NCI-H446 (cell line): ENCODE measurements around the gene MRPL11.
A peak's percentile ranks its signal among the peaks of the same experiment; 100 is the strongest.
"Not testable (repeated sequence)": the region's sequence is repeated elsewhere in the genome, so short reads cannot be mapped to it uniquely, and the experiment has no call there.

Source experiments
- DNase-seq, 2 experiments: peaks; one replicate each; lab custom pipeline; 2025; lab: John Stamatoyannopoulos, UW

The MRPL11 gene

DNA sequence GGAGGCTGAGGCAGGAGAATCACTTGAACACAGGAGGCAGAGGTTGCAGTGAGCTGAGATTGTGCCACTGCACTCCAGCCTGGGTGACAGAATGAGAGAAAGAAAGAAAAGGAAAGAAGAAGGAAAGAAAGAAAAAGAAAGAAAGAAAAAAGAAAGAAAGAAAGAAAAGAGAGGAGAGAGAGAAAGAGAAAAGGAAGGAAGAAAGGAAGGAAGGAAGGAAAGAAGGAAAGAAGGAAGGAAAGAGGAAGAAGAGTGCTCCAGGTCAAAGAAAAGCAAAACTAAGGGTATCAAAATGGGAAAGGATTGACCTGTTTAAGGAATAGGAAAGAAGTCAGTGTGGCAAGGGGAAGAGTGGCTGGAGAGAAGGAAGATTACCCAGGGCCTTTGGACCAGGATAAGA is 7.4 kb downstream of the MRPL11 start:
- not testable (repeated sequence) for DNase-seq

DNA sequence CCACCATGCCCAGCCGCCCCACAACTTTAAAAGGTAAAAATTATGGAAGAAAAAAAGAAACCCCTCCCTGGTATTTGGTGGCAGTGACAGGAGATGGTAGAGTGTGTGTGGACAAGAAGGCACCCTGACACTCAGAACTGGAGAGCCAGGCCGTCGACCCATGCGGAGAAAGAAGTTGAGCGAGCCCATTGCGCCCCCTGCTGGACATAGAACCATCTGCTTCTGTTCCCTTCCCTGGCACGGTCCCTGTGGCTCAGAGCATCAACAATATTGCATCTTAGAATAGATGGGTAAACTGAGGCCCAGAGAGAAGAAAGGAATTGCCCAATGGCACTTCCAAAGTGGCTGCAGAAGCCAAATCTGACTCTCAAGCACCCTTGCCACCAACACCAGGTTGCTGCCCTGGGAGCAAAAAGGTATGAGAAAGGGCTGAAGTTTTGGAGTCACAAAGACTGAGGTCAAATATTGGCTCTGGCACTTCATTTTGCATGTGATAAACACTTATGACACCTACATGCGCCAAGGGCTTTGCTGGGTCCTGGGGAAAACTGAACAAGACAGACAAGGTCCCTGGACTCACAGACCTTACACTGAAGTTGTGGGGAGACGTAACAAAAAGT is 8.6 kb downstream of the MRPL11 start:
- peak; percentile 33 to 88 for DNase-seq

DNA sequence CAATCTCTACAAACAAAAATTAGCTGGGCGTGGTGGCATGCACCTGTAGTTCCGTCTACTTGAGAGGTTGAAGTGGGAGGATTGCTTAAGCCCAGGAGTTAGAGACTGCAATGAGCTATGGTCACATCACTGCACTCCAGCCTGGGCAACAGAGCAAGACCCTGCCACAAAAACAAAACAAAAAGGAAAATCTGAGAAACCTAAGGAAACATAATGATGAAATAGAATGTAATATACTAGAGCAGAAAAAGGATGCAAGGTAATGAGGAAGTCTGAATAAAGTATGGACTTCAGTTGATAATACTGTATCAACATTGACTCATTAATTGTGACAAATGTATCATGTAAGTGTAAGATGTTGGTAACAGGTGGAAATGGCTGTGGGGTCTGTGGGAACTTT is 9.7 kb downstream of the MRPL11 start:
- DNase-seq: no peak

DNA sequence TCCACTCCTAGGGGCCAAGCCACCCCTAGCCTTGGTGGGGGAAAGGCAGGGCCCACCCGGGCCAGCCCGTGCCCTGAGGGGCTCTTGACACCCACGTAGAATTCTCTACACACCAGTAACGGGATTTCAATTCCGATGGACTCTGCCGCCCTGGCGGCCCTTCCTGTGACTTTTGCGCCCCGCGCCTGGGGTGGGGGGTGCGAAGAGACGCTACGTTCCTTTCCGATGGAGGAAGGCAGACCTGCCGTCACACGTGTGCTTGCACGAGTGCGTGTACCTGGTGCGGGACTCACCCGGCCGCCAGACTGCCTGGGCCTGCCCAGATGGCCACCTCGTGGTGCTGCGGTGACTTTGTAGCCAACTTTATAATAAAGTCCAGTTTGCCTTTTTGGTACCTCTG is 12.3 kb downstream of the MRPL11 start:
- no peak for DNase-seq

DNA sequence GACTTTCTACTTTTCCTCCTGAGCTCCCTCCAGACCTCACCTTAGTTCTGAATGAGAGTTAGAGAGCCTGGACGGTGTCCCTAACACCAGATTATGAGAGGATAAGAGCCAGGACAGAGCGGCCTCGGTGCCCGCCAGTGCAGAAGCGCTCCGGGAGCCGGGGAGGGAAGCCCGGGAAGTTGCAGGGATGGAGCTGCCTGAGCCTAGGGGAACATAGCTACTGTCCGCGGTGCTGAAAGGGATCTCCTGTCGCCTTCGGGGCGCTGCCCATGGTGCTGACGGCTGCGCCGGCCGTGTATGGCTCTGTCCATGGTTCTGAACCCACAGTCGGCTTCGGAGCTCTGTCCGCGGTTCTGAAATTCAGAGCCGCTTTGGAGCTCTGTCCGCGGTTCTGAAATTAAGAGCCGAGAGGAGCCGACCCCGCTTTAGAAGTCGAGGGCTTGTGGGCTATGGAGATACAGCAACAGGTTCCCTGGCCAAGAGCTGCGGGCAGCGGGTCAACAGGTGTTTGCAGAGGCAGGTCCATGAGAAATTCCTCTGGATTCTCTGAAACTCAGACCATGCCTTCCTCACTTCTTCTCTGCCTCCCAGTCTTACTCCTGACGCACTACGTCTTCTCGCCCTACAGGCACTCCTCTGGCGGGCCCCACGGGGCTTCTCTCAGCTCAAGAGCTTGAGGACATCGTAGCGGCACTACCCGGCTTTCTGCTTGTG is 17.0 kb downstream of the MRPL11 start:
- no peak for DNase-seq

DNA sequence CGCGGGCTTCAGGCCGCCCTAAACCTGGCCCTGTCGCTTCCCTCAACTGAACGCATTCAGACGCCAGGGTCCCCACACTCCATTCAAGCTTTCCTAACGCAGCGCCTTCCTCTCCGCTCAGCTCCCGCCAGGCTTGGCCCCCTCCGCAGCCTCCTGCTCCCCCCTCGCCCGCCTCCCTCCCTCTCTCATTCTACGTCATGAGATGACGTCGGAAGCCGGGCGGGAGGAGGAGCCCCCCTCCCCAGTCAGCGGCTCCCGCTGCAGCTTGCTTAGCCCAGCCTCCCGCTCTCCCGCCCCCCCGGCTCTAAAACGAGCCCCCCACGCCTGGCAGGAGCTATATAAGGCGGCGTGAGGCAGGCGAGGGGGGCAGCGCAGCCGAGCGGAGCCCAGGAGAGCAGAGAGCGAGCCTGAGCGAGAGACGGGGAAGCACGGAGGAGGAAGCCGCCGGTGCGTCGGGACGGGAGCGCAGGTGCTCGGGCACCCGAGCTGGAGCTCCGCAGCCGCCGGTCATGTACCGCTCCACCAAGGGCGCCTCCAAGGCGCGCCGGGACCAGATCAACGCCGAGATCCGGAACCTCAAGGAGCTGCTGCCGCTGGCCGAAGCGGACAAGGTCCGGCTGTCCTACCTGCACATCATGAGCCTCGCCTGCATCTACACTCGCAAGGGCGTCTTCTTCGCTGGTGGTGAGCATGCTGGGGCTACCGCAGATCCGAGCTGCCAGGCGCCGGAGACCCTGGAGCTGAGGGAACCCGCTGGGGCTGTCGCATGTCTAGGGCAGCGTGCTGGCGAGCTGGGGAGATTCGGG is 17.8 kb downstream of the MRPL11 start, which contains the start of gene NPAS4:
NPAS4 (plus strand) TSS at position 365 of the 806 bp plus-strand sequence; CDS start at position 510, 145 bp downstream.
- no peak for DNase-seq

DNA sequence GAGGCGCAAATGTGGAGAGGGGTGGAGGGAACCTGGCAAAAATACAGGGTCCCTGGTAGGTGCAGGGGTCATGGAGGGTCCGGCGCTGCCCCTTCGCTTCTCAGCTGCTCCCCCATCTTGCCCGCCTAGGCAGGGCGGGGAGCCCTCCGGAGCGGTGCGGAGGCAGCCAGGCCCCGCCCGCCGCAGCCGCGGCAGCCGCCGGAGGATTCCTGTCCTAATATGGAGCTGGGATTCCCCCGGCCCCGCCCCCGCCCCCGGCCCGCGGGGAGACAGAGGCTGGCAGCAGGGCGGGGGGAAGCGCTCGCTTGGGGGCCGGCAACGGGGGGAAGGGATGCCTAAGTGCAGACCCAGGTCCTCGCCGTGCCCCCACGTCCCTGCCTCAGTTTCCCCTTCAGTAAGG is 18.8 kb downstream of the MRPL11 start:
- DNase-seq: no peak

DNA sequence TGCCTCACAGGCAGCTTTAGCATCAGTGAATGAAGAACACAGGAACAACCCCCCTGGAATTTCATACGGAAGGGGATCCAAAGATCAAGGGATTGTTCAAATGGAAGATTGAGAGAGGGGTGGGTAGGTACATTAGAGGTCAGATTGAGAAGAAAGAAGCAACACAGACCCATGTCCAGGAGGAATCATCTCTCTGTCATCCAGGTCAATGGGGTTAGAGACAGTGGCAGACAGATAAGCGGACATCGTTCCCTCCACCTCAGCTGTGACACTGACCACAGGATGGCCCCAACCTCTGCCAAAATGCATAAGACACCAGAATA is 19.7 kb downstream of the MRPL11 start:
- no peak for DNase-seq

DNA sequence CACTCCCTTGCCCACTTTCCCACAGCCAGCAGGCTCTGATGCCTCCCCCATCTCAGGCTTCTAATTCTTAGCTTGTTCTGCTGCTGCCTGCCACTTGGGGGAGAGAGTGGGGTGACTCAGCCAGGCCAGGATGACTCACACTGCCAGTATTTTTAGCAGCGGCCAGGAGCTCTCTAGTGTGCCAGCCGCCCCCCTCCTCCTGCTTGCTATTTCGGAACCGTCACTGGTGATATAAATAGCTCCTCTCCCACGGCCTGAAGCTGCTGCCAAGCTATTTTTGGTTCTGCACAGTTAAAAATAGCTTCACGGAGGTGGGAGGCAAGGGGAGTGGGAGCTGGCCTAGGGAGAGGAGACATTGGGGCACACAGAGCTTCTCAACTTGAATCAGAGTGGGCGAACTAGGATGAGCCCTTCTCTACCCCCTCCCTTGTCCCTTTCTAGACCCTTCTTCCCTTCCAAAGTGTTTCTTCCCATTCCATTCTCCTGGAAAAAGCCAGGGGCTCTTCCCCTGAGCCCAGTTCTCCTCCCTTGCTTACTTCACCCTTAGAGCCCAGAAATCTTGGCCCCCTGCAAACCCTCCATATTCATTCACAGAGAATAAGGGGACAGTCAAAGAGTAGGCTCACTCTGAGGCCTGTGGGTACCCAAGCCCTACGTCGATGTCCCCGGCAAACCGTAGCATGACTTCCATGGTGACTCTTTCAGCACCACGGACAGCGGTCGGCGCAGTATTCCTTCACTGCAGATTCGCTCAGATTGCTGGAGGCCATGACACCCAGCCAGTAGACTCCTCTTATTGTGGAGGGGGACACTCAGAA is 20.3 kb downstream of the MRPL11 start:
- DNase-seq: peak; percentile 83 to 90

DNA sequence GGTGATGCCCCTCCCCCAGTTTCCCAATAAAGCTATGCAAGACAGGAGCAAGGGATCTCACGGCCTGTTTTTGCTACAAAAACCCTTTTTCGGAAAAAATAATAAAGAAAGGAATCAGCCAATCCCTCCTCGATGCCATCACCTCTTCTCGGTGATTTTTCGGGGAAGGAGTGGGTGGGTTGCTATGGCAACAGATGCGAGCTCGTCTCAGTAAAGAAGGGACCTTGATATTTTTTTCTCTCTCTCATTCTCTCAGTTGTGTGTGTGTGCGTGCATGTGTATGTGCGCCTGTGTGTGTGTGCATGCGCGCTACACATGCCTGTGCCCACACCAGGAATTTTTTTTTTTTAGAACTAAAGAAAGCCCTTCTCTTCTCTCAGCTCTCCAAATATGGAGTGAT is 21.6 kb downstream of the MRPL11 start:
- no peak for DNase-seq

DNA sequence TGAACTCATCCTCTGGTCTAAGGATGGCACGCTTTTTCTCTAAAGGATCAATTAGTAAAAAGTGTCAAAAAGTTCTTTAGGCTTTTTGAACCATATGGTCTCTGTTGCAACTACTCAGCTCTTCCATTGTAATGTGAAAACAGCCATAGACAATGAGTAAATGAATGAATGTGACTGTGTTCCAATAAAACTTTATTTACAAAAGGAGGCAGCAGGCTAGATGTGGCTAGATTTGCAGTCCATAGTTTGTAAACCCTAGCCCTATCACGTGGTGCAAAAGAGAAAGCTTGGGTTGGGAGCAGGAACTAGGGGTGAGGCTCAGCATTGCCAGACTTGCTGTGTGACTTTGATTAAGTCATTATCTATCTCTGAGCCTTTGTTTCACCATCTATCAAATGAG is 23.2 kb downstream of the MRPL11 start:
- no peak for DNase-seq

DNA sequence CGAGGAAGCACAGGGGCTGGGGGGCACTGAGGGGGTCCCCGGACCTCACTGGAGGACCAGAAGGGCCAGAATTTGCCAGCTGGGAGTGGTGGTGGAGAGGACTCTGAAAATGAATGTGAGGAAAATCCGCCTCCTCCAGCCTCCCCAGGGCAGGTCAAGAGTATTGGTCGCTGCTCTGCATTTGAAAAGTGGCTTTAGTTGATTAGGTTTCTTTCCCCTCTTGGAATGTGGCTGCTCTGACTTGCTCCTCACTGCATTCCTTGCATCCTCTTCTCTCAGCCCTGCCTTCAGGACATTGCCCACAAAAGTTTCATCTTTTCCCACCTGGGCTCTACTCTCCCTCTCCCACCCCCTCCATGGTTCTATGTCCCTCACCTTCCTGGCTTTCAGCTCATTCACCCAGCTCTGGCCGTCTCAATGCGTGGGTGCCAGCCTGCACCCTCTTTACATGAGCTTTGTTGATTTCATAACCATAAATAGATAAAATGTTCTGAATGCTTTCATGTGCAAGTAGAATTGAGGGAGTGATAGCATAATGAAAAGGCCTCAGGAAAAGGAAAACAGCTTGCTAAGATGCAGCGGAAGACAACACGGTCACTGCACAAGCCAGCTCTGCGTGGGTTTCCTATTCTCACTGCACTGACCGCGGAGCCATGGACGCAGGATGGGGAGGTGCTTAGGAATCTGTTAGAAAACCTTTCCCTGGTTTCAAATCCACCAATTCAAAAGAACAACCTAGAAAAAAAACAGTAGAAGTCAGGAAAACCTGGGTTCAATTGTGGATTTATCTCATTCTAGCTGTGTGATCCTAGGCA is 24.3 kb downstream of the MRPL11 start:
- DNase-seq: no peak

DNA sequence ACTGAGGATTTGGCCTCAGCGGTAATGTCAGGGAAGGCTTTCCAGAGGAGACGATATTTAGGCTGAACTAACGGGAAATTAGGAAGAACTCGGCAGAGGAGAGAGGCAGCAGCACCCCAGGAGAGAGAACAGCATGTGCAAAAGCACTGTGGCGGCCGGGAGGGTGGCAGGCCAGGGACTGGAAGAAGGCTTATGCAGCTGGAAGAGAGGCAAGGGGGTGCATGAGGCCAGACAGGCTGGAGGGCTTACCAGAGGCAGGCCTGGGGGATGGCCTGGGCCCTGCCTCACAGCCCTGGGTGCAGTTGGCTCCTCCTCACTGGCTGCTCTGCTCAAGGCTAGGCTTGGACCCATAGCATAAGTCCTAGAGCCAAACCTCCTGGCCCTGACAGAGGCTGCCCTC is 25.5 kb downstream of the MRPL11 start:
- no peak for DNase-seq

DNA sequence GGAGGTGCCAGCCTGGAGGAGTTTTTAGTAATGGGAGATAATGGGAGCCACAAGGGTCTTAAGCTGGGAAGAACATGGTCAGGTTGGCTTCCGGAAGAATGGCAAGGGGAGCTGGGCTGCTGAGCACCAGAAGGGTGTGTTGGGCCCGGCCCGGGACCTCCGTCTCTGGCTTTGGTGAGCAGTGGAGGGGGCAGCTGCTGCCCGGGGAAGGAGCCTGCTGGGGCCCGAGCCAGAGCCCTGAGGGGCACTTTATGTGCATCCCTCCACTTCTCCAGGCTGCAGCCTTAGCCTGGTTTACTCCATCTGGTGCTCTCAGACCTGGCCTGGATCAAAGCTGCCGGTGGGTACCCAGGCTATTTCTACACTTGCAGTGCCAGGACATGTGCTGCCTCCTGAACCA is 26.5 kb downstream of the MRPL11 start:
- DNase-seq: peak in 1 of 2 experiments; percentile 41

DNA sequence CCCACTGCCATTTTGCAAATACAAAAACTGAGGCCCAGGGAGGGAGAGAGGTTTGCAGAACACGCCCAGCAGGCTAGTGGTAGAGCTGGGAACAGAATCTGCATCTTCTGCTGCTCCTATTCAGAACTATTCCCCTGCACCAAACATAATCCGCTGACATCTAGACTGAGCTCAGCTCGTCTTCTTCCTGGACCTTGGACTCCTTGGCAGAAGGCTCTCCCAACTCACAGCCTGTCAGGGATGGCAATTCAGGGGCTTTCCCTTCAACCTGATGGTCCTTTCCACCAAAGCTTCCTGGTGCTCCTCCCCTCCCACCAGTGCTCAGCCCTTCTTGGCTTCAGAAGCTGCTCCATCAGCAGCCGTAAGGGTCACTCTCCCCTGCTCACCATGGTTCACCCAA is 27.3 kb downstream of the MRPL11 start:
- no peak for DNase-seq

DNA sequence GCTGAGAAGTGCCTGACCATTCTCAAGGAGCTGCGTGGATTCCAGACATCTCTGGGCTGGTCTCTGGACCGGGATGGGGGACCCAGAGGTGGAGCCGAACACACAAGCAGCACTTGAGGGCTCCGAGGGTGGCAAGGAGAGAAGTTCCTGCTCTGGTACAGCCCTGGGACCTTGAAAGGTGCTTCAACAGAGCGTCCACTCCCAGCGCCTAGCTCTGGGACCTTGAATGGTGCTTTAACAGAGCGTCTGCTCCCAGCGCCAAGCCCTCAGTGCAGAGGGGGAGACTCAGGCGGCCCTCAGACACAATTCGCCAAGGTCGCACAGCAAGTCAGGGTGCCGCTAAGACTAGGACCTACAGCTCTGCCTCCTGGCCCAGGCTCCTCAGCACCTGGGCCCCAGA is 28.5 kb downstream of the MRPL11 start:
- no peak for DNase-seq

DNA sequence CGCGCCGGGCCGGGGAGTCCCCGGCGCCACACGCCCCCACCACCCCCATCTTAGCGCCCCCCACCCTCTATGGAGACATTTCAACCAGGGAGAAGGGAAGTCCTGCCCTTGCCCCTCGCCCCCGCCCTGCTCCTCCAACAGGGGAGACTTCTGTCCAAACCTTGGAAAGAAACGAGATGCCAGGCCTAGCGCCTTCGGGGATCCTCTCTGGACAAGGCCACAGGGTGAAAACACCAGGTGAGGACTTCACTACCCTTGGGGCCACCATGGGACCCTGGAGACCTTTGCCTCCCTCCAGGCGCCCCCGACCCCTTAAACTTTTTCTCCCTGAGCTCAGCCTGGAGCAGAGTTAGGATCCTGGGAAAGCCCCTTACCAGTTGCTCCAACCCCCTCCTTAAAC is 29.4 kb downstream of the MRPL11 start:
- DNase-seq: no peak

DNA sequence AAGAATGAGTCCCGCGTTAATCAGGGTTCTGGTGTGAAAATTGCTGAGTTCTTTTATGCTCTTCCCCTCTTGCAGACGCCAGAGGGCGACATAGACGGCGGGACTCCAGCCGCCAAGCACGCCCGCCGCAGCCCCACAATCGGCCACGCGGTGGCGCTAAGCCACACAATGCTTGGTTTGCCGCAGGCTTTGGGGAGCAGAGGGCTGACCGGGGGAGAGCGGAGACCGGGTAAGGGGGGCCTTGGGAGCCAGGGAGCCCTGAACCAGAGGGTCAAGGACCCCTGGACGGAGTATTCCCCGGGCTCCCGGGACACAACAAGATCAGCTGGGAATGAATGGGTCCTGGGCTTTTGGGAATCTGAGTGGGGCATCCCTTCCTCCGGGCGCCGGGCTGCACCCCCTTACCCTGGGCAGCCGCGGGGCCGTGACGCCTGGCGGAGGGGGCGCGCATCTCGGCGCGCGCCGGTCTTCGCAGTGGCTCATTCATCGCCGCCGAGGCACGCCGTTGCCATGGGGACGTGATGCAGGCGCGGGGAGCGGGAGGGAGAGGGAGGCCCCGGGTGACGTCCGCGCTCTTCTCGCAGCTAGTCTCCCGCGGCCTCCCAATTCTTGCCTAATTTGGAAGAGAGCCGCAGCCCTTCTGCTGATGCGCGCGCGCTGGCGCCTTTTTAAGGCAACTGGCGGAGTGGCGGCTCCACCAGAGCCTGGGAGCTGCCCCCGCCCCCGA is 30.0 kb downstream of the MRPL11 start:
- peak; percentile 97 for DNase-seq

DNA sequence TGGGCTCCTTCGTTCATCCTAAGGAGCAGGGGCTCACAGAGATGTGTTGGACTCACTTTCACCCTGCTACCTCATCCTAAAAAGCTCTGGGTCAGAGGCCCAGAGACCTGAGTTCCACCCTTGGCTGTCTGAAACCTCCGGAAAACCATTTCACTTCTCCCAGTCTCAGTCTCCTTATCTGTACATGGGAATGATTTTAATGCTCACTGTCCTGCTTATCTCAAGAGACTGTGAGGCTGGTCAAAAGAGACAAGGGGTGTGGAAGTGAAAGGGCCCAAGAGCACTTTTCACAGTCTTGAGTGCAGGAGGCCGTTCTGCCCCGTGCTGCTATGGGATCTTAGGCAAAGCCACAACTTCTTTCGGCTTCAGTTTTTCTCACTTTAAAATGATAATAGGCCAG is 31.0 kb downstream of the MRPL11 start:
- no peak for DNase-seq

DNA sequence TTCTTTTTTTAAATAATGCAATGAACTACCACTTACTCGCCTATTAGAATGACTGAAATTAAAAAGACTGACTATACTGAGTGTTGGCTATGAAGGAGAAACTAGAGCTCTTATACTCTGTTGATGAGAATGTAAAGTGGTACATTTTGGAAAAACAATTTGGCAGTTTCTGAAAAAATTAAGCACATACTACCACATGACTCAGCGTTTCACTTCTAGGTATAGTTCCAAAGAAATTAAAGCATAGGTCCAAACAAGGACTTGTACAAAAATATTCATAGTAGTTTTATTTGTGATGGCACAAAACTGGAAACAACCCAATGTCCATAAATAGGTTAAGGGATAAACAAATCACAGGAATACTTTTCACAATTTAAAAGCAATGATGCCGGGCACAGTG is 44.7 kb downstream of the MRPL11 start:
- no peak for DNase-seq

DNA sequence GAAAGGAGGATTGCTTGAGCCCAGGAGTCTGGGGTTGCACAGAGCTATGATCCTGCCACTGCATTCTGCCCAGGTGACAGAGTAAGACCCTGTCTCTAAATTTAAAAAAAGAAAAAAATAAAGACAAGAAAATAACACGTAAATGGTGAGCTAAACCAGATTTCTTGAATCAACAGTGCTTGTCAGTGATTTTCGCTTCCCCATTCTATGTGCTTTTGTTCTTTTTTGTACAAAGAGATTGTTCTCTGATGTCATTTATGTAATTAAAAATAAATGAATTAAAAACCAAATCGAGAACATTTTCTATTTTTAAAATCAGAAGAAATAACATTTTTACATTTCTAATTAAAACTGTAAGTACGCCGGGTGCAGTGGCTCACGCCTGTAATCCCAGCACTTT is 47.3 kb downstream of the MRPL11 start:
- DNase-seq: no peak
